Keratinocyte (primary cell): ENCODE data around the gene TTLL6. TPM values are rescaled to one million over a fixed set of nuclear protein-coding genes. Genes with fewer than 3 reads are reported as not detected.
A peak's percentile ranks its signal among the peaks of the same experiment; 100 is the strongest.

ENCODE experiments used
- DNase-seq: peaks from one replicate; pipeline ENCODE4 v3.0.0-alpha.2; 2011; ENCODE audit warnings: low read depth, missing footprints, low spot score
- FAIRE-seq: peaks from 2 replicates; lab custom pipeline; 2011; peaks lifted over from hg19 to GRCh38; lab: Jason Lieb, UNC
- H2AFZ ChIP-seq: 2 replicates; pipeline ENCODE4 v1.6.0; 2012; ENCODE audit warnings: low read length, control low read depth, inconsistent platforms; ENCODE audit not compliant: control insufficient read depth
- H3K27ac ChIP-seq: 2 replicates; pipeline ENCODE4 v1.5.1; 2011; ENCODE audit warnings: low read length; ENCODE audit not compliant: control insufficient read depth, insufficient read depth
- H3K27me3 ChIP-seq: 3 replicates; pipeline ENCODE4 v1.6.0; 2011; ENCODE audit warnings: low read length; ENCODE audit not compliant: control insufficient read depth, insufficient read depth; ENCODE audit errors: extremely low read depth
- H3K36me3 ChIP-seq, 2 experiments: 2 replicates in 1 of 2; 3 replicates in 1 of 2; pipeline ENCODE4 v1.5.1; 2011; ENCODE audit warnings: low read length in 2 of 2, mild to moderate bottlenecking in 1 of 2; ENCODE audit not compliant: control insufficient read depth in 2 of 2, insufficient read depth in 2 of 2; ENCODE audit errors: extremely low read depth in 1 of 2
- H3K4me1 ChIP-seq: 3 replicates; pipeline ENCODE4 v1.5.1; 2011; ENCODE audit warnings: low read length; ENCODE audit not compliant: control insufficient read depth, insufficient read depth; ENCODE audit errors: extremely low read depth
- H3K4me2 ChIP-seq: 3 replicates; pipeline ENCODE4 v1.6.0; 2011; ENCODE audit warnings: low read depth, low read length; ENCODE audit not compliant: control insufficient read depth, insufficient read depth; ENCODE audit errors: extremely low read depth
- H3K4me3 ChIP-seq, 3 experiments: fragments of 200-600 bp in 1 of 3; sonication (generic) in 1 of 3; 2 replicates in 2 of 3; 3 replicates in 1 of 3; pipeline ENCODE4 v1.5.1; 2011 to 2016; ENCODE audit warnings: low read length in 3 of 3, mild to moderate bottlenecking in 3 of 3, control low read depth in 2 of 3, inconsistent platforms in 1 of 3, low read depth in 1 of 3, mixed read lengths in 1 of 3, mixed run types in 1 of 3, moderate library complexity in 1 of 3; ENCODE audit not compliant: control insufficient read depth in 2 of 3, insufficient read depth in 2 of 3; ENCODE audit errors: extremely low read depth in 1 of 3
- H3K79me2 ChIP-seq: 2 replicates; pipeline ENCODE4 v1.6.0; 2012; ENCODE audit warnings: low read length; ENCODE audit not compliant: control insufficient read depth, insufficient read depth
- H3K9ac ChIP-seq: 3 replicates; pipeline ENCODE4 v1.6.0; 2011; ENCODE audit warnings: low read length; ENCODE audit not compliant: control insufficient read depth, insufficient read depth; ENCODE audit errors: extremely low read depth
- H3K9me1 ChIP-seq: 3 replicates; pipeline ENCODE4 v1.6.0; 2011; ENCODE audit warnings: low read length; ENCODE audit not compliant: control insufficient read depth, insufficient read depth; ENCODE audit errors: extremely low read depth
- H3K9me3 ChIP-seq: 2 replicates; pipeline ENCODE4 v1.5.1; 2012; ENCODE audit warnings: low read depth, low read length; ENCODE audit not compliant: control insufficient read depth
- H4K20me1 ChIP-seq: 3 replicates; pipeline ENCODE4 v1.6.0; 2011; ENCODE audit warnings: low read length; ENCODE audit not compliant: control insufficient read depth, insufficient read depth; ENCODE audit errors: extremely low read depth
- EZH2 ChIP-seq: IDR thresholded peaks from one replicate; pipeline ENCODE4 v1.6.1; 2012; ENCODE audit warnings: inconsistent platforms, mild to moderate bottlenecking, low read length, moderate library complexity
- dilution Hi-C: fragments of 300-500 bp; cut with MboI; formaldehyde crosslinking; loops from one replicate; pipeline ENCODE4 v1.7.0; 2020; ENCODE audit warnings: low sequenced_read_pairs; ENCODE audit not compliant: extremely low pct_ligation_motif_present
- polyA plus RNA-seq, 5 experiments: library from polyadenylated mRNA; depleted of rRNA in 3 of 5; stranded (reverse) in 3 of 5; stranded (forward) in 1 of 5; unstranded in 1 of 5; fragments of >200 nt; gene quantifications; 1 replicate in 1 of 5; 2 replicates in 3 of 5; 3 replicates in 1 of 5; pipeline versions ENCODE4 v1.2.1 to v1.2.3, GENCODE V29; 2011 to 2012; ENCODE audit warnings: missing spikeins in 2 of 5, low read depth in 1 of 5, low replicate concordance in 1 of 5
- TF ChIP-seq, protein P1 (sequence below), 3 experiments: IDR thresholded peaks in 1 of 3; conservative IDR thresholded peaks in 1 of 3; optimal IDR thresholded peaks in 1 of 3; 2 replicates in 2 of 3; 3 replicates in 1 of 3; pipeline versions ENCODE3 to v1.5.1; 2011; ENCODE audit warnings: low read length in 3 of 3, mild to moderate bottlenecking in 3 of 3, moderate library complexity in 2 of 3, control low read depth in 1 of 3, inconsistent platforms in 1 of 3; ENCODE audit not compliant: insufficient read depth in 2 of 3; ENCODE audit errors: extremely low read depth in 1 of 3

The TTLL6 gene
- polyA plus RNA-seq, 1 donor (not counting 4 experiments of a cell fraction or from before 2014, with no cell fraction given), result not detected

DNA sequence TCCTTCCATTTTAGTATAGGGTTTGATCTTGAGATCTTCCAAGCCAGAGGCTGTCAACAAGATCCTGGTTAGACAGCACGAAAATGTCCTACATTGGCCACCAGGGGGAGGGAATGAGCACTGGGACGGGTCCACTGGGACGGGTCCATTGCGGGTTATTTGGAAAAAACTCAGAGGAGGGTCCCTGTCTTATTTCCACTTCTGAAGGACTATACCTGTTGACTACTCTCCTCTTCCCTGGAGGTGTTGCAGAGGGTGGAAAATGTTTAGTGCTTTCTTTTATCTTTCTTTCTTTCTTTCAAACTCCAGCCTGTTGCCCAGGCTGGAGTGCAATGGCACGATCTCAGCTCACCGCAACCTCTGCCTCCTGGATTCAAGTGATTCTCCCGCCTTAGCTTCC, 2.5 kb downstream of the TTLL6 start:
- peaks cover 40% of the 10 kb centered on the region for H3K27me3 ChIP-seq
- no peaks in the 10 kb centered on the region for H3K36me3 ChIP-seq
- no peak overlapping the region for H3K4me2 ChIP-seq
- no peak overlapping the region for H3K9ac ChIP-seq
- no peak for DNase-seq
- TF ChIP-seq, protein P1, sequence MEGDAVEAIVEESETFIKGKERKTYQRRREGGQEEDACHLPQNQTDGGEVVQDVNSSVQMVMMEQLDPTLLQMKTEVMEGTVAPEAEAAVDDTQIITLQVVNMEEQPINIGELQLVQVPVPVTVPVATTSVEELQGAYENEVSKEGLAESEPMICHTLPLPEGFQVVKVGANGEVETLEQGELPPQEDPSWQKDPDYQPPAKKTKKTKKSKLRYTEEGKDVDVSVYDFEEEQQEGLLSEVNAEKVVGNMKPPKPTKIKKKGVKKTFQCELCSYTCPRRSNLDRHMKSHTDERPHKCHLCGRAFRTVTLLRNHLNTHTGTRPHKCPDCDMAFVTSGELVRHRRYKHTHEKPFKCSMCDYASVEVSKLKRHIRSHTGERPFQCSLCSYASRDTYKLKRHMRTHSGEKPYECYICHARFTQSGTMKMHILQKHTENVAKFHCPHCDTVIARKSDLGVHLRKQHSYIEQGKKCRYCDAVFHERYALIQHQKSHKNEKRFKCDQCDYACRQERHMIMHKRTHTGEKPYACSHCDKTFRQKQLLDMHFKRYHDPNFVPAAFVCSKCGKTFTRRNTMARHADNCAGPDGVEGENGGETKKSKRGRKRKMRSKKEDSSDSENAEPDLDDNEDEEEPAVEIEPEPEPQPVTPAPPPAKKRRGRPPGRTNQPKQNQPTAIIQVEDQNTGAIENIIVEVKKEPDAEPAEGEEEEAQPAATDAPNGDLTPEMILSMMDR (optimal IDR thresholded peaks at IDR 0.05 in 1 of 3, IDR thresholded peaks at IDR 0.05 in 1 of 3, conservative IDR thresholded peaks at IDR 0.05 in 1 of 3; ENCODE audit: extremely low read depth in 1 of 3, insufficient read depth in 2 of 3, low read length in 3 of 3), result peak; percentile 73 to 88 (median 78)
- no peak for TF ChIP-seq EZH2
- H4K20me1 ChIP-seq, result no peaks in the 10 kb centered on the region
- dilution Hi-C loops, result loop anchor here (10.0 kb wide), 1 partner anchor 70 kb away; no protein-coding TSS in a partner anchor
- FAIRE-seq, result no peak
- H3K9me3 ChIP-seq, result no peaks in the 10 kb centered on the region
- H2AFZ ChIP-seq, result no peak overlapping the region
- no peaks in the 10 kb centered on the region for H3K79me2 ChIP-seq
- H3K4me3 ChIP-seq, result no peak overlapping the region
- H3K4me1 ChIP-seq, result peaks cover 9% of the 10 kb centered on the region
- H3K9me1 ChIP-seq, result no peaks in the 10 kb centered on the region
- H3K27ac ChIP-seq, result no peak overlapping the region

DNA sequence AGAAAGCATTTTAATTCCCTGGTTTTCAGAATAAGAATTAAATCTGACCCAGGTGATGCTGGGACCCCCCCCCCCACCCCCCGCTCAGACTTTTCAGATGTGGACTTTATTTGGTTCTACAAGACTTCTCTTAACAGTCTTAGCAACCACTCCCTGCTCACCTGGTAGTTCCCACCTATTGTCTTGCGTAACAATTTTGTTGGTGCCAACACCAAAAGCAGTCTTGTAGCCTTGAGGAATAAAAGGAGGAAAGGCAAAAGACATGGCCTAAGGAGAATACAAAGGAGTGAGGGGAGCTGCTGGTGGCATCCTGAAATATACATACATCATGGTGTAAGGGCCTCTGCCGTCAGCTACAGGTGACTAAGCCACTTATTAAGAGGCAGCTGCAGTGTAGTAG, 5.0 kb downstream of the TTLL6 start:
- H3K9me1 ChIP-seq, result no peaks in the 10 kb centered on the region
- no peak overlapping the region for H3K27ac ChIP-seq
- DNase-seq (no peak), FAIRE-seq (no peak)
- peaks cover 6% of the 10 kb centered on the region for H3K4me1 ChIP-seq
- H3K27me3 ChIP-seq, result peaks cover 22% of the 10 kb centered on the region
- TF ChIP-seq EZH2, result no peak
- TF ChIP-seq, protein P1 (optimal IDR thresholded peaks at IDR 0.05 in 1 of 3, IDR thresholded peaks at IDR 0.05 in 1 of 3, conservative IDR thresholded peaks at IDR 0.05 in 1 of 3; ENCODE audit: extremely low read depth in 1 of 3, insufficient read depth in 2 of 3, low read length in 3 of 3), result no peak
- no peaks in the 10 kb centered on the region for H3K9me3 ChIP-seq
- H3K36me3 ChIP-seq, result no peaks in the 10 kb centered on the region
- dilution Hi-C loops, result loop anchor here (10.0 kb wide), 1 partner anchor 73 kb away; no protein-coding TSS in a partner anchor
- H3K9ac ChIP-seq, result no peak overlapping the region
- H4K20me1 ChIP-seq, result no peaks in the 10 kb centered on the region
- H2AFZ ChIP-seq, result no peak overlapping the region
- H3K79me2 ChIP-seq, result no peaks in the 10 kb centered on the region
- no peak overlapping the region for H3K4me2 ChIP-seq
- no peak overlapping the region for H3K4me3 ChIP-seq
